ENCODE data around the gene RPS23.

The RPS23 gene

DNA sequence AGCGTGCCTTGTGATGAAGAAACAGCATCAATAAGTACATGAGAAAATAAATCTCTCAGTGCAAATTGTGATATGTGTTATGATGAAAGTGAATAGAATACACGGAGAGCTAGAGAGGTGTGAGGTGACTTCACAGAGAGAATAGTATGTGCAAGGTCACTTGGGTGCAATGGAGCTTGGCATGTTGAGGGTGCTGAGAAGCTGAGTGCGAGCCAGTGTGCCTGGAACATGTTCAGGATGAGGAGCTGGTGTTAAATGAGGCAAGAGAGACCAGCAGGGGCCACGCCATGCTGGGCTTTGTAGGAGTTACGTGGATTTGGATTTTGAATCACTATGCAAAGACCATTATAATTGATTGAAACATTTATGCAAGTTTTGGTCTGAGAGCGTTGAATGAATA lies 12.8 kb upstream of the RPS23 start:
- Histone ChIP-seq H3K9me3 (ENCODE audit: control insufficient read depth, low read length) (no peaks in the 10 kb centered on the region), H3K27ac (ENCODE audit: low read depth, low read length, severe bottlenecking) (no peak overlapping the region), H3K4me1 (ENCODE audit: control insufficient read depth, insufficient read depth, low read length, poor library complexity, severe bottlenecking) (no peaks in the 10 kb centered on the region), H3K4me3 (ENCODE audit: extremely low read depth, insufficient read depth, low read length, poor library complexity, severe bottlenecking) (no peak overlapping the region), H3K36me3 (ENCODE audit: control insufficient read depth, insufficient read depth, low read length) (no peaks in the 10 kb centered on the region)
- 77 to 89% methylated on average over 3 of the region's 6 CpGs for WGBS, 2 experiments (ENCODE audit: insufficient coverage in 2 of 2)

DNA sequence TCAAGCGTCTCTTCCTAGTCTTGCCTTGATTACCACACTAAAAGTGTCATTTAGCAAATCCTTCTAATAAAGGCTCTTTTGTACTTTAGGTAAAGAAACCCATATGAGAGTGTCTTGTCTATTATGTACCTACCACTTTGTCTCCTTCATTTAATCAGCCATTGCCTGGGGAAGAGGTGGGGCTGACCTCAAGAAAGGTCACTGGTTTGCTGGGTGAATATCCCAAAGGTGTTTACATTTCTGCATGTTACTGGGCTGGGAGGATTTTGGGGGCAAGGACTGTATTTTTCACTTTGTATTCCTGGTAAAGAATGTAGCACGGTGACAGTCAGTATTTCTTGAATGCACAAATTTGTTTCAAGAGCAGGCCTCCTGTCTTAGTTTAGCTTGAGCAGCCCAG lies 11.9 kb upstream of the RPS23 start:
- Histone ChIP-seq H3K27ac (ENCODE audit: low read depth, low read length, severe bottlenecking) (no peak overlapping the region), H3K4me1 (ENCODE audit: control insufficient read depth, insufficient read depth, low read length, poor library complexity, severe bottlenecking) (no peaks in the 10 kb centered on the region), H3K36me3 (ENCODE audit: control insufficient read depth, insufficient read depth, low read length) (no peaks in the 10 kb centered on the region), H3K9me3 (ENCODE audit: control insufficient read depth, low read length) (no peaks in the 10 kb centered on the region), H3K4me3 (ENCODE audit: extremely low read depth, insufficient read depth, low read length, poor library complexity, severe bottlenecking) (no peak overlapping the region)
- WGBS, 2 experiments (ENCODE audit: insufficient coverage in 2 of 2), result 100% methylated on average over 1 of the region's 2 CpGs; no CpG with 5 or more reads in 1 of the 2 experiments

DNA sequence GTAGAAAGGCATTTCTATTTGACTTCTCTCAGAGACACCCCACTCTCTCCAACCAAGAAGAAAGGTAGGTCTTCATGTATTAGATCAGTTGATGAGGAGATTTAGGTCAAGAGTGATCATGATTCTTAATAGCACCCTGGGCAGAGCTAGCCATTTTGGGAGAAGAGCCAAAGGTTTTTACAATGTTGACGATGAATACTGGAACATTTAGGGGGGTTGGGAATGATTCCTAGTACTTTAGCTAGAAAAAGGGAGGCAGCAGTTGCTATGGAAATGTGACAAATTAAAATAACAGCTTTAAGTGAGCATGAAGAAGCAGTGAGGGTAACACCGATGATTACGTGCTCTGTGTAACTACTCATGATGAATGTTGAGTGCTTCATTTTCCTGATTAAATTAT lies 9.5 kb upstream of the RPS23 start:
- H3K4me3 ChIP-seq (ENCODE audit: extremely low read depth, insufficient read depth, low read length, poor library complexity, severe bottlenecking), result no peak overlapping the region
- WGBS, 2 experiments (ENCODE audit: insufficient coverage in 2 of 2), result 100% methylated on average over 3 of the region's 3 CpGs; no CpG with 5 or more reads in 1 of the 2 experiments
- no peaks in the 10 kb centered on the region for H3K36me3 ChIP-seq (ENCODE audit: control insufficient read depth, insufficient read depth, low read length)
- H3K27ac ChIP-seq (ENCODE audit: low read depth, low read length, severe bottlenecking), result no peak overlapping the region
- no peaks in the 10 kb centered on the region for H3K4me1 ChIP-seq (ENCODE audit: control insufficient read depth, insufficient read depth, low read length, poor library complexity, severe bottlenecking)
- no peaks in the 10 kb centered on the region for H3K9me3 ChIP-seq (ENCODE audit: control insufficient read depth, low read length)

DNA sequence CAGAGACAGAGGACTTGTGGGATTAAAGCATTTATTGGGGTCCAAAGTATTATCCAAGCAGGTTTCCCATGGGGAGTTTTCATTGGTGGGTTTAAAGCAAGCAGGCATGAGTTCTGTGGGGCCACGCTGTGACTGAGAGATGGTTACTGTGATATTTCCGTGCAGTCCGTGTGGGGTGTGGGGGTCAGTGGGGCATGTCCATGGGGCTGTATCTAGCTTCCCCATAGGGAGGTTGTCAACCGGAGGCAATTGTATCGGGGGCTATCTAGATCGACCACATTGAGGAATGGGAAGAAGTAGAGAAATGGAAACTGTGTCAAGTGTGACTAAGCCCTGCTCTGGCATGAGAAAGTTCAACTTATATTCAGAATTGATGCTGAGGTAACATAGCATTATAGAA lies 7.1 kb upstream of the RPS23 start:
- H3K4me1 ChIP-seq (ENCODE audit: control insufficient read depth, insufficient read depth, low read length, poor library complexity, severe bottlenecking), result no peaks in the 10 kb centered on the region
- no peak overlapping the region for H3K27ac ChIP-seq (ENCODE audit: low read depth, low read length, severe bottlenecking)
- H3K4me3 ChIP-seq (ENCODE audit: extremely low read depth, insufficient read depth, low read length, poor library complexity, severe bottlenecking), result no peak overlapping the region
- 92 to 100% methylated on average over 3 to 6 of the region's 6 CpGs for WGBS, 2 experiments (ENCODE audit: insufficient coverage in 2 of 2)
- H3K36me3 ChIP-seq (ENCODE audit: control insufficient read depth, insufficient read depth, low read length), result no peaks in the 10 kb centered on the region
- no peaks in the 10 kb centered on the region for H3K9me3 ChIP-seq (ENCODE audit: control insufficient read depth, low read length)

DNA sequence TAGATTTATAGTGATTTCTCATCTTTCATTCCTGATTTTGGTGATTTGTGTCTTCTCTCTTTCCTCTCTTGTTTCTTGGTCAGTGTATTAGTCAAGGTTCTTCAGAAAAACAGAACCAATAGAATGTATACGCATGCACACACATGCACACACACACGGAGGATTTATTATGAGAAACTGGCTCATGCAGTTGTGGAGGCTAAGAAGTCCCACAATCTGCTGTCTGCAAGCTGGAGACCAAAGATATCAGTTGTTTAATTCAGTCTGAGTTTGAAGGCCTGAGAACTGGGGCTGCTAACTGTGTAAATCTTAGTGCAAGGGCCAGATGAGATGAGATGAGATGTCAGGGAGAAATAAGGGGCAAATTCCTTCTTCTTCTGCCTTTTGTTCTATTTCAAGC lies 5.7 kb upstream of the RPS23 start:
- no peaks in the 10 kb centered on the region for H3K9me3 ChIP-seq (ENCODE audit: control insufficient read depth, low read length)
- H3K36me3 ChIP-seq (ENCODE audit: control insufficient read depth, insufficient read depth, low read length), result no peaks in the 10 kb centered on the region
- no peak overlapping the region for H3K27ac ChIP-seq (ENCODE audit: low read depth, low read length, severe bottlenecking)
- H3K4me1 ChIP-seq (ENCODE audit: control insufficient read depth, insufficient read depth, low read length, poor library complexity, severe bottlenecking), result no peaks in the 10 kb centered on the region
- no peak overlapping the region for H3K4me3 ChIP-seq (ENCODE audit: extremely low read depth, insufficient read depth, low read length, poor library complexity, severe bottlenecking)
- WGBS, 2 experiments (ENCODE audit: insufficient coverage in 2 of 2), result 92 to 100% methylated on average over 2 of the region's 2 CpGs

DNA sequence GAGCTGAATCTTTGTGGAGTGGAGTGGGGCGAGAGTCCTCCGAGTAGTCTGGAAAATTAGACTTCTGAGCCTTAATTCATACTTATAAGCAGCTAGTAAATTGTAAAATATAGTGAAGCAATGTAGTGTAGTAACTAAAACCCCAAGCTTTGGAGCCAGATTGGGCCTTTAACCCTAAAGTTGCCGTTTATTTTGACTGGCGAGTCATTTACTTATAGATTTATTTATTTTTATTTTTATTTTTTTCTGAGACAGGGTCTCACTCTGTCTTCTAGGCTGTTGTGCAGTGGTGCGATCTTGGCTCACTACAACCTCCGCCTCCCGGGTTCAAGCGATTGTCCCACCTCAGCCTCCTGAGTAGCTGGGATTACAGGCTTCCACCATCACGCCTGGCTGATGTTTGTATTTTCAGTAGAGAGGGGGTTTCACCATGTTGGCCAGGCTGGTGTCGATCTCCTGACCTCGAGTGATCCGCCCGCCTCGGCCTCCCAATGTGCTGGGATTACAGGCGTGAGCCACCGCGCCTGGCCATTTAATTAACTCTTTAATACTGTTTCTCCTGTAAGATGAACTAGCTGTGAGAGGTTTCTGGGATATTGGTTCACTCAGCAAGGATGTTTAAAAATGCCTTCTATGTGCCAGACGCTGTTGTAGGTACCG lies 687 bp upstream of the RPS23 start:
- Histone ChIP-seq H3K9me3 (ENCODE audit: control insufficient read depth, low read length) (no peaks in the 10 kb centered on the region), H3K27ac (ENCODE audit: low read depth, low read length, severe bottlenecking) (peak overlapping the region; percentile 95), H3K4me3 (ENCODE audit: extremely low read depth, insufficient read depth, low read length, poor library complexity, severe bottlenecking) (peak overlapping the region; percentile 86), H3K36me3 (ENCODE audit: control insufficient read depth, insufficient read depth, low read length) (peaks cover 36% of the 10 kb centered on the region), H3K4me1 (ENCODE audit: control insufficient read depth, insufficient read depth, low read length, poor library complexity, severe bottlenecking) (peaks cover 4% of the 10 kb centered on the region)
- WGBS, 2 experiments (ENCODE audit: insufficient coverage in 2 of 2), result 79 to 88% methylated on average over 9 to 14 of the region's 19 CpGs

DNA sequence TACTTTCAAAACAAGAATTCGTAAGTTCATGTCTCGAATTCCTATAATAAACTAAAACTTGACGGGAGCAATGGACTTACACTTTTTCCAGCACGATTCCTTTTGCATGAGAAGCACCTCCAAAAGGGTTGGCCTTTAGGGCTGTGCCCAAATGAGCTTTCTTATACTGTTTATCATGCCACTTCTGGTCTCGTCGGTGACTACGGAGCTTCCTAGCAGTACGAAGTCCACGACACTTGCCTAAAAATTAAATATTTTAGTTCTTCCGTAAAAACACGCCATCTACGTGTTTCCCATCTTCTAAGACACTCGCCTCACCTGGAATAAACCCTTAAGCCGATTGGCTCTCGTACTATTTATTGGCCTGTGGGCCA lies 554 bp downstream of the RPS23 start:
- peak overlapping the region; percentile 95 for H3K27ac ChIP-seq (ENCODE audit: low read depth, low read length, severe bottlenecking)
- peak overlapping the region; percentile 86 for H3K4me3 ChIP-seq (ENCODE audit: extremely low read depth, insufficient read depth, low read length, poor library complexity, severe bottlenecking)
- peaks cover 4% of the 10 kb centered on the region for H3K4me1 ChIP-seq (ENCODE audit: control insufficient read depth, insufficient read depth, low read length, poor library complexity, severe bottlenecking)
- H3K9me3 ChIP-seq (ENCODE audit: control insufficient read depth, low read length), result no peaks in the 10 kb centered on the region
- WGBS, 2 experiments (ENCODE audit: insufficient coverage in 2 of 2), result 0 to 1% methylated on average over 15 of the region's 15 CpGs
- peaks cover 43% of the 10 kb centered on the region for H3K36me3 ChIP-seq (ENCODE audit: control insufficient read depth, insufficient read depth, low read length)

DNA sequence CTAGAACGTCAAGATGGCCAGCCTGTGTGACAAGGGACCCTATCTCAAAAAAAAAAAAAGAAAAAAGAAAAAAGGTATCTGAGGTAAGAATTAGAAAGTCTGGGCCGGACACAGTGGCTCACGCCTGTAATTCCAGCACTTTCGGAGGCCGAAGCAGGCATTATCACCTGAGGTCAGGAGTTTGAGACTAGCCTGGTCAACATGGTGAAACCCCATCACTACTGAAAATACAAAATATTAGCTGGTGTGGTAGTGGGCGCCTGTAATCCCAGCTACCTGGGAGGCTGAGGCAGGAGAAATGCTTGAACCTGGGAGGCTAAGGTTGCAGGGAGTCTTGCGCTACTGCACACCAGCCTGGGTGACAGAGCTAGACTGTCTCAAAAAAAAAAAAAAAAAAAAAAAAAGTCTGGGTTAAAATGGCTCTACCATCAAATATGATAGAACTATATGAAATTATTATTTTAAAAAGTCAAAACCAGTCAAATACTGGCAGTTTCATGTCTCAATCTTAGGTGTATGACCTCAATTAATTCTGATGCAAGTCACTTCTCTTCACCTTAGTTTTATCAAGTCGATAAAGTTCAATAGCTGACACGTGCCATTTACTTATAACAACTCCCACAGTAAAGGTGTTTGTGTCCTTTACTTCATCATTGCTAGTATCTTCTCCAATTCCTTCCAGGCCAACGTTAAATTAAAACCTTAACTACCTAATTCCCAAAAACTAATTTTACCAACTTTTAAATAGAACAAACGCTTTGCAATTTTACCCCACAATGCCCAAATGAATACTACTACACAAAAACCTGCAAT lies 1.1 kb downstream of the RPS23 start:
- Histone ChIP-seq H3K9me3 (ENCODE audit: control insufficient read depth, low read length) (no peaks in the 10 kb centered on the region), H3K36me3 (ENCODE audit: control insufficient read depth, insufficient read depth, low read length) (peaks cover 43% of the 10 kb centered on the region), H3K4me3 (ENCODE audit: extremely low read depth, insufficient read depth, low read length, poor library complexity, severe bottlenecking) (peak overlapping the region; percentile 86), H3K4me1 (ENCODE audit: control insufficient read depth, insufficient read depth, low read length, poor library complexity, severe bottlenecking) (peaks cover 4% of the 10 kb centered on the region), H3K27ac (ENCODE audit: low read depth, low read length, severe bottlenecking) (peak overlapping the region; percentile 95)
- WGBS, 2 experiments (ENCODE audit: insufficient coverage in 2 of 2), result 44 to 68% methylated on average over 5 to 8 of the region's 11 CpGs

DNA sequence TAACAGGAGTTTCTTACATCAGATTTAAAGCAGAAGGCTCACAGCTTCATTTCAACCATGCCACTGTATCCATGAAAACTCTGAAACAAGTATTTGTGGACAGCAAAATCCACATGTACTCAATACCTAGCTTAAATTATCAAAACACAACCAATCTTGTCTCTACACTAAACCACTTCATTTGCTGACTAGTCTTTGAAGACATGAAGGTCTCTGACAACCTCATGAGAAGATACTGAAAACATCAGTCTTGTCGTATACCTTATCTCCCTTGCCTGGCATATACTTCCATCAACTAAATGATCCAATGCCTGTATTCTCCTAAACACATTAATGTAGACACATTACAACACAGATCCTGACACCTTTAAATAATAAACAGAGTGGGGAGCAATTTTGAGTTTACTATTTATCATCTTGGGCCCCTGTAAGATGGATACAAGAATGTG lies 2.9 kb downstream of the RPS23 start:
- Histone ChIP-seq H3K9me3 (ENCODE audit: control insufficient read depth, low read length) (no peaks in the 10 kb centered on the region), H3K36me3 (ENCODE audit: control insufficient read depth, insufficient read depth, low read length) (peaks cover 43% of the 10 kb centered on the region), H3K27ac (ENCODE audit: low read depth, low read length, severe bottlenecking) (no peak overlapping the region), H3K4me3 (ENCODE audit: extremely low read depth, insufficient read depth, low read length, poor library complexity, severe bottlenecking) (no peak overlapping the region), H3K4me1 (ENCODE audit: control insufficient read depth, insufficient read depth, low read length, poor library complexity, severe bottlenecking) (peaks cover 4% of the 10 kb centered on the region)
- WGBS, 2 experiments (ENCODE audit: insufficient coverage in 2 of 2), result 100% methylated on average over 1 of the region's 1 CpG

DNA sequence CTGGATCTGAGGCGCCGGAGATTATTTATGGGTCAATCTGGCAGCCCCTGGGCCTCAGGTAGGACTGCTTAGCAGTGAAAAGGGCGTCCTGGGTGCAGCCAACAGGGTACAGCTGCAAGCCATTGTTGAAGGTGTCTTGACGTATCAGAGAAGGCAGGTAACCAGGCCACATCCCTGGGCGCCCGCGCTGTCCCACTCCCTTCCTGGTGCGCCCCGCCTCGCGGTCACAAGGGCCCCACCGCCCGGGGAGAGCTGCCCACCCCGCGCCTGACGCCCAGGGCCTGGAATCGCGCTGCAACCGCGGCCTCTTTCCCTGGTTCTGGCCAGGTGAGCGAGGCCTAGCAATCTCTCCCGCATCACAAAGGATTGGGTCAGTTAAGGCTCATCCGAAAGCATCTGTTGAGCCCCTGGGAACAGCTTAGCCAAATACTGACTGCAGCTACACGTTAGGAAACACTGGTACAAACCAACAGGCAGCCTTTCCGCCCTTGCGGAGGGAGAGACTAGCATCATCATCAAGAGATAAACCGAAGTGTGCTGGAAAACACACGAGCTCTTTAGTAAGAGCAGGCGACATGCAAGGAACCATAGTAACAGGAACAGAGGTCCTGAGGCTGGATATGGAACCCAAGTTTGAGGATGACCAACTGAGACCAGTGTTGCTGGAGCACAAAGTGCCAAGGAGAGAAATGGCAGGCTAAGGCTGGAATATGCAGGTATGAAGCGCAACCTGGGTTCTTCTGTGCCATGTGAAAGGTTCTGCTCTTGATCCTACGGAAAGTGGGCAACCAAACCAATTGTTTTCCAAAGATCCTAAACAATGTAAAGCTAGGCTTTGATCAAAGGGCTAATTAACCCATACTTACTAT lies 3.6 kb downstream of the RPS23 start:
- Histone ChIP-seq H3K4me1 (ENCODE audit: control insufficient read depth, insufficient read depth, low read length, poor library complexity, severe bottlenecking) (peaks cover 4% of the 10 kb centered on the region), H3K4me3 (ENCODE audit: extremely low read depth, insufficient read depth, low read length, poor library complexity, severe bottlenecking) (no peak overlapping the region), H3K9me3 (ENCODE audit: control insufficient read depth, low read length) (no peaks in the 10 kb centered on the region), H3K27ac (ENCODE audit: low read depth, low read length, severe bottlenecking) (peak overlapping the region; percentile 23), H3K36me3 (ENCODE audit: control insufficient read depth, insufficient read depth, low read length) (peaks cover 43% of the 10 kb centered on the region)
- WGBS, 2 experiments (ENCODE audit: insufficient coverage in 2 of 2), result 91 to 95% methylated on average over 27 to 31 of the region's 31 CpGs
